A549 (cell line): ENCODE data around the gene GARNL3. TPM values are rescaled to one million over a fixed set of nuclear protein-coding genes. Genes with fewer than 3 reads are reported as not detected.

Experiments
- ATAC-seq, 2 experiments: fragments of 200-7000 bp in 1 of 2; fragments of >200 bp in 1 of 2; cut with Nextera tagmentation in 1 of 2; cut with Tn5 transposase in 1 of 2; 3 replicates each; pipeline versions ENCODE4 v1.8.0 to v1.9.1; 2018 to 2020; ENCODE audit warnings: mild to moderate bottlenecking in 1 of 2, moderate library complexity in 1 of 2
- CTCF ChIA-PET: fragments of 300-600 bp; sonication (Branson Sonifier 250); formaldehyde crosslinking; extraction: SDS; loops from one replicate; lab custom pipeline; 2021; ENCODE audit warnings: antibody characterized with exemption, inconsistent platforms; lab: Yijun Ruan, JAX
- POLR2A ChIA-PET: fragments of 350-600 bp; formaldehyde crosslinking; extraction: SDS; loops from one replicate; lab custom pipeline; 2021; ENCODE audit warnings: antibody characterized with exemption, inconsistent platforms; lab: Yijun Ruan, JAX
- DNase-seq, 2 experiments: peaks; one replicate each; pipeline versions ENCODE4 v3.0.0 to v3.0.0-alpha.2; 2011 to 2016; ENCODE audit warnings: low read depth in 1 of 2, low spot score in 1 of 2
- FAIRE-seq: peaks from 2 replicates; lab custom pipeline; 2011; peaks lifted over from hg19 to GRCh38; lab: Jason Lieb, UNC
- H3K27ac ChIP-seq, 2 experiments: fragments of >200 bp; sonication (Bioruptor Twin); formaldehyde crosslinking; 3 replicates each; pipeline ENCODE4 v1.5.1; 2016 to 2017
- H3K4me1 ChIP-seq: fragments of >200 bp; sonication (Bioruptor Twin); formaldehyde crosslinking; 3 replicates; pipeline ENCODE4 v1.6.1; 2016
- H3K4me2 ChIP-seq: fragments of >200 bp; sonication (Bioruptor Twin); formaldehyde crosslinking; 3 replicates; pipeline ENCODE4 v1.6.1; 2016
- H3K4me3 ChIP-seq: fragments of >200 bp; sonication (Bioruptor Twin); formaldehyde crosslinking; 3 replicates; pipeline ENCODE4 v1.5.1; 2016
- H3K9me3 ChIP-seq: fragments of >200 bp; sonication (Bioruptor Twin); formaldehyde crosslinking; 3 replicates; pipeline ENCODE4 v1.6.1; 2016
- BHLHE40 ChIP-seq: IDR thresholded peaks from 2 replicates; pipeline ENCODE4 v1.6.1; 2012; ENCODE audit warnings: low read depth, low read length, inconsistent platforms
- CBX8 ChIP-seq: fragments of 200-600 bp; sonication (generic); IDR thresholded peaks from 2 replicates; pipeline ENCODE4 v1.6.1; 2016
- CTCF ChIP-seq: fragments of >200 bp; sonication (Bioruptor Twin); formaldehyde crosslinking; IDR thresholded peaks from 3 replicates; pipeline ENCODE4 v1.5.1; 2016
- EHF ChIP-seq: fragments of 250-450 bp; sonication (Bioruptor Pico); IDR thresholded peaks from 2 replicates; pipeline ENCODE4 v1.5.0; 2020; ENCODE audit warnings: mild to moderate bottlenecking
- EP300 ChIP-seq, 2 experiments: fragments of >200 bp; sonication (Bioruptor Twin); formaldehyde crosslinking; IDR thresholded peaks; 2 replicates in 1 of 2; 3 replicates in 1 of 2; pipeline ENCODE4 v1.6.1; 2016 to 2017
- ESRRA ChIP-seq: fragments of 150-350 bp; IDR thresholded peaks from 2 replicates; pipeline ENCODE4 v1.6.1; 2014; ENCODE audit warnings: mild to moderate bottlenecking, low read length, borderline replicate concordance
- HDAC2 ChIP-seq: fragments of 200-600 bp; sonication (generic); IDR thresholded peaks from 2 replicates; pipeline ENCODE4 v1.6.1; 2016
- HOXA7 ChIP-seq: fragments of 250-450 bp; sonication (Bioruptor Pico); IDR thresholded peaks from 2 replicates; pipeline ENCODE4 v1.5.0; 2020; ENCODE audit warnings: mild to moderate bottlenecking, moderate library complexity
- HOXB5 ChIP-seq: fragments of 250-450 bp; sonication (Bioruptor Pico); IDR thresholded peaks from 2 replicates; pipeline ENCODE4 v1.5.0; 2020; ENCODE audit warnings: mild to moderate bottlenecking, moderate library complexity
- JUN ChIP-seq, 2 experiments: fragments of >200 bp; sonication (Bioruptor Twin); formaldehyde crosslinking; IDR thresholded peaks; 2 replicates in 1 of 2; 3 replicates in 1 of 2; pipeline ENCODE4 v1.6.1; 2016 to 2017
- KDM5A ChIP-seq: fragments of 200-600 bp; sonication (generic); IDR thresholded peaks from 2 replicates; pipeline ENCODE4 v1.6.1; 2016; ENCODE audit warnings: antibody characterized with exemption, mild to moderate bottlenecking
- MAX ChIP-seq: IDR thresholded peaks from 2 replicates; pipeline ENCODE4 v1.6.1; 2012
- RAD21 ChIP-seq, 2 experiments: fragments of >200 bp in 1 of 2; sonication (Bioruptor Twin) in 1 of 2; formaldehyde crosslinking in 1 of 2; IDR thresholded peaks in 1 of 2; conservative IDR thresholded peaks in 1 of 2; 2 replicates in 1 of 2; 3 replicates in 1 of 2; pipeline ENCODE4 v1.6.1; 2012 to 2018; ENCODE audit warnings: inconsistent platforms in 1 of 2
- RCOR1 ChIP-seq: fragments of 150-350 bp; IDR thresholded peaks from 2 replicates; pipeline ENCODE4 v1.6.1; 2014; ENCODE audit warnings: antibody characterized with exemption, low read length, low read depth
- SMC3 ChIP-seq: fragments of >200 bp; sonication (Bioruptor Twin); formaldehyde crosslinking; IDR thresholded peaks from 3 replicates; pipeline ENCODE4 v1.6.1; 2018; ENCODE audit warnings: inconsistent platforms
- SREBF2 ChIP-seq: fragments of 450-650 bp; IDR thresholded peaks from 2 replicates; pipeline ENCODE4 v1.6.1; 2014; ENCODE audit warnings: mild to moderate bottlenecking, moderate library complexity
- TP53 ChIP-seq: fragments of 250-450 bp; sonication (Bioruptor Pico); IDR thresholded peaks from 2 replicates; pipeline ENCODE4 v1.5.0; 2021; ENCODE audit warnings: mild to moderate bottlenecking, moderate library complexity
- WGBS: methylation state at CpG from one replicate; pipeline ENCODE4 v1.1.6; 2017; ENCODE audit errors: missing lambda C conversion rate; 5-methylcytosine and 5-hydroxymethylcytosine counted together
- polyA plus RNA-seq, 4 experiments: library from polyadenylated mRNA; depleted of rRNA in 3 of 4; stranded (reverse); fragments of >200 nt; fragmentation: RNase III in 1 of 4; extraction: RNeasy Plus Mini Kit Qiagen cat#74134 plus additional on column Dnase treatment in 1 of 4; gene quantifications; 2 replicates in 3 of 4; 3 replicates in 1 of 4; pipeline ENCODE4 v1.2.3, GENCODE V29; 2011 to 2017
- TF ChIP-seq, protein P1 (sequence below): fragments of >200 bp; sonication (Bioruptor Twin); formaldehyde crosslinking; IDR thresholded peaks from 3 replicates; pipeline ENCODE4 v1.6.1; 2016

Gene GARNL3
- polyA plus RNA-seq, 2 of the 4 experiments (the other 2 are of a cell fraction), result 2.9 to 5.1 TPM

DNA sequence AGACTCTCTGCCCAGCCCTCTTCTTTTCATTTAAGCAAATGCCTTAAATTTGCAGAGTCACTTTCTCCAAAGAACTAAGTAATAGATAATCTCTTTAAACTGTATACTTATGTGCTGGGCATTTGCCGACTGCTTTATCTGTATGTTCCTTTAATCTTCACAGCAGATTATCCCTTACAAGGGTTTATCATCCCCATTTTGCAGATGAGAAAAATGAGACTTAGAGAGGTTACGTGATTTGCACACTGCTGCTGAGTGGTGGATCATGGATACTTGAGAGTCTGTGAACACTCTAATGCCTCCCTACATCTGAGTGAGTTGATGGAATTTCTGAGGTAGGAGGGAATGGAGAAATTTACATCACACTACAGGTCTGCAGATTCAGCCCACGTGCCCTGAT is 163.8 kb downstream of the GARNL3 start:
- ChIA-PET POLR2A (no interaction called here), CTCF (interaction anchor here (1.5 kb wide), 1 partner anchor 68 kb away, joined by 3 read pairs; no protein-coding TSS in a partner anchor)
- FAIRE-seq (no peak), DNase-seq (no peak), ATAC-seq (no peak)
- Histone ChIP-seq H3K9me3 (no peaks in the 10 kb centered on the region), H3K4me1 (peaks cover 10% of the 10 kb centered on the region; the same call in 2 of the 3 replicates), H3K4me3 (no peak overlapping the region), H3K4me2 (no peak overlapping the region), H3K27ac (no peak overlapping the region)
- TF ChIP-seq RCOR1 (no peak), HDAC2 (no peak), JUN (IDR thresholded peaks at IDR 0.05) (no peak), HOXA7 (CRISPR knock-in tag) (no peak), HOXB5 (no peak)
- WGBS, result 89% methylated on average over 3 of the region's 3 CpGs

- FAIRE-seq (no peak), ATAC-seq (no peak), DNase-seq (no peak)
- H3K4me3 ChIP-seq, result no peak overlapping the region
- no peaks in the 10 kb centered on the region for H3K9me3 ChIP-seq
- peaks cover 8% of the 10 kb centered on the region; the same call in 2 of the 3 replicates for H3K4me1 ChIP-seq
- ChIA-PET CTCF (interaction anchor here (1.5 kb wide), 1 partner anchor 30 kb away, joined by 3 read pairs; no protein-coding TSS in a partner anchor), POLR2A (no interaction called here)
- H3K4me2 ChIP-seq, result no peak overlapping the region
- H3K27ac ChIP-seq, result no peak overlapping the region
- 97% methylated on average over 8 of the region's 8 CpGs for WGBS
- TF ChIP-seq SREBF2, result no peak
- no peak for TF ChIP-seq HOXB5
- TF ChIP-seq EHF (CRISPR knock-in tag), result no peak
- TF ChIP-seq CBX8, result no peak
- TF ChIP-seq, all 56 proteins: peak for 0
These were observed 165.8 kb downstream of the GARNL3 start for GRCh38 chr9:127430415-127430814.

- DNase-seq, result no peak
- peak; percentile 50 to 52; a peak in 2 of 6 replicates for ATAC-seq
- CTCF ChIA-PET, result interaction anchor here (0.7 to 1.5 kb wide), 3 partner anchors 41 to 223 kb away, joined by 3 to 5 read pairs (median 3); no protein-coding TSS in a partner anchor
- no peak overlapping the region for H3K27ac ChIP-seq
- H3K4me3 ChIP-seq, result no peak overlapping the region
- H3K4me2 ChIP-seq, result no peak overlapping the region
- POLR2A ChIA-PET, result interaction anchor here (1.1 kb wide), 1 partner anchor 13 kb away, joined by 3 read pairs; no protein-coding TSS in a partner anchor
- TF ChIP-seq RAD21 (conservative IDR thresholded peaks at IDR 0.05 in 1 of 2, IDR thresholded peaks at IDR 0.05 in 1 of 2), result peak in 1 of 2 experiments; percentile 25; a peak in 1 of 5 replicates
- TF ChIP-seq TP53 (CRISPR knock-in tag), result no peak
- 83% methylated on average over 11 of the region's 12 CpGs for WGBS
- peaks cover 3% of the 10 kb centered on the region; the same call in 2 of the 3 replicates for H3K9me3 ChIP-seq
- no peak for FAIRE-seq
- no peaks in the 10 kb centered on the region for H3K4me1 ChIP-seq
These were observed 173.1 kb downstream of the GARNL3 start for GRCh38 chr9:127437497-127438264.

DNA sequence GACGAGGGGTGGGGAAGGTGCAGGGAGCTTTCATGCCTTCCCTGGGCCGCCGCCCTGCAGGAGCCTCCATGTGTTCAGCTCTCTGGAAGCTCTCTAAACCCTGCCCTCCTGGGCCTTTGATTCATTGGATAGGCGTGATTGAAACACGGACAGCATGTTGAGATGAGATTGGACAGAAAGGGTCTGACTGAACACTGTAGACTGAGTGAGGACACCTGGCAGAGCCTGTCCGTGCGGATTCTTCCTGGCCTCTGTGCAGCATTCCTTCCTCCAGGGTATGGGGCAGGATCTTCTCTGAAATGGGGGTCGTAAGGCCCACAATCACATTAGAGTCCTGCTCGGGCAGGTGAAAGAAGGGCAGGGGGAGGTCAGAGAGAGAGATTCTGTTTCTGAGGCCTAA is 173.8 kb downstream of the GARNL3 start:
- ATAC-seq, result no peak
- no peak for FAIRE-seq
- peaks cover 10% of the 10 kb centered on the region; the same call in 2 of the 3 replicates for H3K9me3 ChIP-seq
- H3K4me3 ChIP-seq, result no peak overlapping the region
- TF ChIP-seq ESRRA, result no peak
- TF ChIP-seq BHLHE40, result no peak
- TF ChIP-seq, protein P1, sequence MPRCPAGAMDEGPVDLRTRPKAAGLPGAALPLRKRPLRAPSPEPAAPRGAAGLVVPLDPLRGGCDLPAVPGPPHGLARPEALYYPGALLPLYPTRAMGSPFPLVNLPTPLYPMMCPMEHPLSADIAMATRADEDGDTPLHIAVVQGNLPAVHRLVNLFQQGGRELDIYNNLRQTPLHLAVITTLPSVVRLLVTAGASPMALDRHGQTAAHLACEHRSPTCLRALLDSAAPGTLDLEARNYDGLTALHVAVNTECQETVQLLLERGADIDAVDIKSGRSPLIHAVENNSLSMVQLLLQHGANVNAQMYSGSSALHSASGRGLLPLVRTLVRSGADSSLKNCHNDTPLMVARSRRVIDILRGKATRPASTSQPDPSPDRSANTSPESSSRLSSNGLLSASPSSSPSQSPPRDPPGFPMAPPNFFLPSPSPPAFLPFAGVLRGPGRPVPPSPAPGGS, result no peak
- no peak for TF ChIP-seq KDM5A
- TF ChIP-seq CTCF, result no peak
- TF ChIP-seq MAX, result no peak
- TF ChIP-seq SMC3, result no peak
- TF ChIP-seq EP300 (IDR thresholded peaks at IDR 0.05), result no peak
- TF ChIP-seq HDAC2, result no peak
- no peak overlapping the region for H3K4me2 ChIP-seq
- no peak overlapping the region for H3K27ac ChIP-seq
- H3K4me1 ChIP-seq, result no peaks in the 10 kb centered on the region
- DNase-seq, result no peak
- ChIA-PET POLR2A (interaction anchor here (1.1 kb wide), 1 partner anchor 12 kb away, joined by 3 read pairs; no protein-coding TSS in a partner anchor), CTCF (interaction anchor here (1.5 kb wide), 1 partner anchor 224 kb away, joined by 5 read pairs; no protein-coding TSS in a partner anchor)
- WGBS, result 95% methylated on average over 9 of the region's 9 CpGs
